Keratinocyte (primary cell): ENCODE results near the gene UGT1A10. TPM values are rescaled to one million over a fixed set of nuclear protein-coding genes. Genes with fewer than 3 reads are reported as not detected.
A peak's percentile ranks its signal among the peaks of the same experiment; 100 is the strongest.

Experiments used
- DNase-seq: peaks from one replicate; pipeline ENCODE4 v3.0.0-alpha.2; 2011; ENCODE audit warnings: low read depth, missing footprints, low spot score
- FAIRE-seq: peaks from 2 replicates; lab custom pipeline; 2011; peaks lifted over from hg19 to GRCh38; lab: Jason Lieb, UNC
- H2AFZ ChIP-seq: 2 replicates; pipeline ENCODE4 v1.6.0; 2012; ENCODE audit warnings: low read length, control low read depth, inconsistent platforms; ENCODE audit not compliant: control insufficient read depth
- H3K27ac ChIP-seq: 2 replicates; pipeline ENCODE4 v1.5.1; 2011; ENCODE audit warnings: low read length; ENCODE audit not compliant: control insufficient read depth, insufficient read depth
- H3K27me3 ChIP-seq: 3 replicates; pipeline ENCODE4 v1.6.0; 2011; ENCODE audit warnings: low read length; ENCODE audit not compliant: control insufficient read depth, insufficient read depth; ENCODE audit errors: extremely low read depth
- H3K36me3 ChIP-seq, 2 experiments: 2 replicates in 1 of 2; 3 replicates in 1 of 2; pipeline ENCODE4 v1.5.1; 2011; ENCODE audit warnings: low read length in 2 of 2, mild to moderate bottlenecking in 1 of 2; ENCODE audit not compliant: control insufficient read depth in 2 of 2, insufficient read depth in 2 of 2; ENCODE audit errors: extremely low read depth in 1 of 2
- H3K4me1 ChIP-seq: 3 replicates; pipeline ENCODE4 v1.5.1; 2011; ENCODE audit warnings: low read length; ENCODE audit not compliant: control insufficient read depth, insufficient read depth; ENCODE audit errors: extremely low read depth
- H3K4me2 ChIP-seq: 3 replicates; pipeline ENCODE4 v1.6.0; 2011; ENCODE audit warnings: low read depth, low read length; ENCODE audit not compliant: control insufficient read depth, insufficient read depth; ENCODE audit errors: extremely low read depth
- H3K4me3 ChIP-seq, 3 experiments: fragments of 200-600 bp in 1 of 3; sonication (generic) in 1 of 3; 2 replicates in 2 of 3; 3 replicates in 1 of 3; pipeline ENCODE4 v1.5.1; 2011 to 2016; ENCODE audit warnings: low read length in 3 of 3, mild to moderate bottlenecking in 3 of 3, control low read depth in 2 of 3, inconsistent platforms in 1 of 3, low read depth in 1 of 3, mixed read lengths in 1 of 3, mixed run types in 1 of 3, moderate library complexity in 1 of 3; ENCODE audit not compliant: control insufficient read depth in 2 of 3, insufficient read depth in 2 of 3; ENCODE audit errors: extremely low read depth in 1 of 3
- H3K79me2 ChIP-seq: 2 replicates; pipeline ENCODE4 v1.6.0; 2012; ENCODE audit warnings: low read length; ENCODE audit not compliant: control insufficient read depth, insufficient read depth
- H3K9ac ChIP-seq: 3 replicates; pipeline ENCODE4 v1.6.0; 2011; ENCODE audit warnings: low read length; ENCODE audit not compliant: control insufficient read depth, insufficient read depth; ENCODE audit errors: extremely low read depth
- H3K9me1 ChIP-seq: 3 replicates; pipeline ENCODE4 v1.6.0; 2011; ENCODE audit warnings: low read length; ENCODE audit not compliant: control insufficient read depth, insufficient read depth; ENCODE audit errors: extremely low read depth
- H3K9me3 ChIP-seq: 2 replicates; pipeline ENCODE4 v1.5.1; 2012; ENCODE audit warnings: low read depth, low read length; ENCODE audit not compliant: control insufficient read depth
- H4K20me1 ChIP-seq: 3 replicates; pipeline ENCODE4 v1.6.0; 2011; ENCODE audit warnings: low read length; ENCODE audit not compliant: control insufficient read depth, insufficient read depth; ENCODE audit errors: extremely low read depth
- CTCF ChIP-seq, 3 experiments: IDR thresholded peaks in 1 of 3; conservative IDR thresholded peaks in 1 of 3; optimal IDR thresholded peaks in 1 of 3; 2 replicates in 2 of 3; 3 replicates in 1 of 3; pipeline versions ENCODE3 to v1.5.1; 2011; ENCODE audit warnings: low read length in 3 of 3, mild to moderate bottlenecking in 3 of 3, moderate library complexity in 2 of 3, control low read depth in 1 of 3, inconsistent platforms in 1 of 3; ENCODE audit not compliant: insufficient read depth in 2 of 3; ENCODE audit errors: extremely low read depth in 1 of 3
- EZH2 ChIP-seq: IDR thresholded peaks from one replicate; pipeline ENCODE4 v1.6.1; 2012; ENCODE audit warnings: inconsistent platforms, mild to moderate bottlenecking, low read length, moderate library complexity
- dilution Hi-C: fragments of 300-500 bp; cut with MboI; formaldehyde crosslinking; loops from one replicate; pipeline ENCODE4 v1.7.0; 2020; ENCODE audit warnings: low sequenced_read_pairs; ENCODE audit not compliant: extremely low pct_ligation_motif_present
- polyA plus RNA-seq, 5 experiments: library from polyadenylated mRNA; depleted of rRNA in 3 of 5; stranded (reverse) in 3 of 5; stranded (forward) in 1 of 5; unstranded in 1 of 5; fragments of >200 nt; gene quantifications; 1 replicate in 1 of 5; 2 replicates in 3 of 5; 3 replicates in 1 of 5; pipeline versions ENCODE4 v1.2.1 to v1.2.3, GENCODE V29; 2011 to 2012; ENCODE audit warnings: missing spikeins in 2 of 5, low read depth in 1 of 5, low replicate concordance in 1 of 5

Gene UGT1A10
- polyA plus RNA-seq, 1 donor (not counting 4 experiments of a cell fraction or from before 2014, with no cell fraction given): 2.0 TPM

- peaks cover 37% of the 10 kb centered on the region for H3K4me1 ChIP-seq
- H3K9me3 ChIP-seq: no peaks in the 10 kb centered on the region
- DNase-seq (no peak), FAIRE-seq (peak; percentile 92)
- H3K9ac ChIP-seq: no peak overlapping the region
- H3K27me3 ChIP-seq: no peaks in the 10 kb centered on the region
- H3K4me2 ChIP-seq: peak overlapping the region; percentile 36
- no peak overlapping the region for H2AFZ ChIP-seq
- no peaks in the 10 kb centered on the region for H3K36me3 ChIP-seq
- peaks cover 47% of the 10 kb centered on the region for H3K79me2 ChIP-seq
- no peaks in the 10 kb centered on the region for H4K20me1 ChIP-seq
- dilution Hi-C loops: no loop called here
- H3K9me1 ChIP-seq: no peaks in the 10 kb centered on the region
- no peak for TF ChIP-seq EZH2
- TF ChIP-seq CTCF (optimal IDR thresholded peaks at IDR 0.05 in 1 of 3, IDR thresholded peaks at IDR 0.05 in 1 of 3, conservative IDR thresholded peaks at IDR 0.05 in 1 of 3; ENCODE audit: extremely low read depth in 1 of 3, insufficient read depth in 2 of 3, low read length in 3 of 3): no peak
- peak overlapping the region; percentile 59 for H3K27ac ChIP-seq
- no peak overlapping the region for H3K4me3 ChIP-seq
These were observed 70.5 kb downstream of the UGT1A10 start for GRCh38 chr2:233706720-233707119.

DNA sequence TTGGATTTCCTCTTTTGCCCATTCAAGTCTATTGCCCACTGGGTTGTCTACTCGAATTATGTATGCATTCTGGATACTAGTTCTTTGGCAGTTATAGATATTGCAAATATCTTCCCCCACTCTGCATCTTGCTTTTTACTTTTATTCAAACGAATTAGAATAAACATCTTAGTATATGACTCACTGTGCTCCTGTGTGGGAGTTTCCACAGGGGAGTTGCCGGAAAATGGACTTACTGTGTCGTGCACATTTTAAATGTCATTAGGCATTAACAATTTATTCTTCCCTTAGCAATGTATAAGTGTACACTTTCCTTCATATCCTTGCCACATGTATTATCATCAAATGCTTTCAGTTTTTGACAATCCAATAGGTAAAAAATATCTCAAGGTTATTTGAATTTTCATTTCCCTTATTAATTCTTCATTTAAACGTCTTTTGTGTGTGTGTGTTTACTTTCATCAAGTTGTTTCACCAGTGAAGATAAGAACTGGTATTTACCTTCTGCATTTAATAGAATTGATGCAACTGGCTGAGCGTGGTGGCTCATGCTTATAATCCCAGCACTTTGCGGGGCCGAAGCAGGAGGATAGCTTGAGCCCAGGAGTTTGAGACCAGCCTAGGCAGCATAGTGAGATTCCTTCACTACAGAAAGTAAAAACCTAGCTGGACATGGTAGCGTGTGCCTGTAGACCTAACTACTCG, 71.8 kb downstream of the UGT1A10 start:
- Histone ChIP-seq H3K9me1 (no peaks in the 10 kb centered on the region), H3K4me3 (peak overlapping the region in 1 of 3 experiments; percentile 2), H3K79me2 (peaks cover 40% of the 10 kb centered on the region), H3K4me1 (peaks cover 37% of the 10 kb centered on the region), H3K27me3 (no peaks in the 10 kb centered on the region), H2AFZ (no peak overlapping the region), H3K4me2 (peak overlapping the region; percentile 24), H3K36me3 (peaks cover 3 to 11% of the 10 kb centered on the region in 2 experiments), H3K27ac (peak overlapping the region; percentile 59), H3K9me3 (no peaks in the 10 kb centered on the region), H4K20me1 (no peaks in the 10 kb centered on the region), H3K9ac (peak overlapping the region; percentile 5)
- TF ChIP-seq EZH2: no peak
- no peak for TF ChIP-seq CTCF (optimal IDR thresholded peaks at IDR 0.05 in 1 of 3, IDR thresholded peaks at IDR 0.05 in 1 of 3, conservative IDR thresholded peaks at IDR 0.05 in 1 of 3; ENCODE audit: extremely low read depth in 1 of 3, insufficient read depth in 2 of 3, low read length in 3 of 3)
- DNase-seq (no peak), FAIRE-seq (peak; percentile 44)
- dilution Hi-C loops: no loop called here
